Measurements from ENCODE around the gene RANBP1. TPM values are rescaled to one million over a fixed set of nuclear protein-coding genes. Genes with fewer than 3 reads are reported as not detected.

RANBP1 gene
- total and polyA plus RNA-seq, 9 of the 15 experiments (the other 6 are each of a cell fraction or from before 2014, with no cell fraction given): 162 to 2,891 (median 1,289) TPM

GRCh38 chr22:20131859-20132685, 16.2 kb downstream of the RANBP1 start (continued):
- TF ChIP-seq OTX1 (CRISPR knock-in tag; IDR thresholded peaks at IDR 0.05) (no peak), MEF2D (tag; conservative IDR thresholded peaks at IDR 0.05; ENCODE audit: low read depth) (no peak), PHB2 (IDR thresholded peaks at IDR 0.05; ENCODE audit: low read depth) (no peak), PCBP2 (IDR thresholded peaks at IDR 0.05; ENCODE audit: low read depth, low read length, poor library complexity, severe bottlenecking) (no peak), ZNF316 (IDR thresholded peaks at IDR 0.05) (no peak), ZBTB34 (CRISPR knock-in tag; IDR thresholded peaks at IDR 0.05) (no peak), TBP (optimal IDR thresholded peaks at IDR 0.05; ENCODE audit: low read depth, low read length) (no peak), TCF7L2 (IDR thresholded peaks at IDR 0.05; ENCODE audit: low read depth, low read length) (no peak), STAG1 (CRISPR knock-in tag; IDR thresholded peaks at IDR 0.05; ENCODE audit: borderline replicate concordance) (no peak), PCBP1 (IDR thresholded peaks at IDR 0.05; ENCODE audit: low read depth, low read length, poor library complexity, severe bottlenecking) (no peak), ELF4 (CRISPR knock-in tag; IDR thresholded peaks at IDR 0.05) (no peak), ZNF143 (CRISPR knock-in tag; IDR thresholded peaks at IDR 0.05) (no peak)
- TF ChIP-seq, protein P1, sequence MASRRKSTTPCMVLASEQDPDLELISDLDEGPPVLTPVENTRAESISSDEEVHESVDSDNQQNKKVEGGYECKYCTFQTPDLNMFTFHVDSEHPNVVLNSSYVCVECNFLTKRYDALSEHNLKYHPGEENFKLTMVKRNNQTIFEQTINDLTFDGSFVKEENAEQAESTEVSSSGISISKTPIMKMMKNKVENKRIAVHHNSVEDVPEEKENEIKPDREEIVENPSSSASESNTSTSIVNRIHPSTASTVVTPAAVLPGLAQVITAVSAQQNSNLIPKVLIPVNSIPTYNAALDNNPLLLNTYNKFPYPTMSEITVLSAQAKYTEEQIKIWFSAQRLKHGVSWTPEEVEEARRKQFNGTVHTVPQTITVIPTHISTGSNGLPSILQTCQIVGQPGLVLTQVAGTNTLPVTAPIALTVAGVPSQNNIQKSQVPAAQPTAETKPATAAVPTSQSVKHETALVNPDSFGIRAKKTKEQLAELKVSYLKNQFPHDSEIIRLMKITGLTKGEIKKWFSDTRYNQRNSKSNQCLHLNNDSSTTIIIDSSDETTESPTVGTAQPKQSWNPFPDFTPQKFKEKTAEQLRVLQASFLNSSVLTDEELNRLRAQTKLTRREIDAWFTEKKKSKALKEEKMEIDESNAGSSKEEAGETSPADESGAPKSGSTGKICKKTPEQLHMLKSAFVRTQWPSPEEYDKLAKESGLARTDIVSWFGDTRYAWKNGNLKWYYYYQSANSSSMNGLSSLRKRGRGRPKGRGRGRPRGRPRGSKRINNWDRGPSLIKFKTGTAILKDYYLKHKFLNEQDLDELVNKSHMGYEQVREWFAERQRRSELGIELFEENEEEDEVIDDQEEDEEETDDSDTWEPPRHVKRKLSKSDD (conservative IDR thresholded peaks at IDR 0.05; ENCODE audit: low read length): no peak
- TF ChIP-seq, protein P2, sequence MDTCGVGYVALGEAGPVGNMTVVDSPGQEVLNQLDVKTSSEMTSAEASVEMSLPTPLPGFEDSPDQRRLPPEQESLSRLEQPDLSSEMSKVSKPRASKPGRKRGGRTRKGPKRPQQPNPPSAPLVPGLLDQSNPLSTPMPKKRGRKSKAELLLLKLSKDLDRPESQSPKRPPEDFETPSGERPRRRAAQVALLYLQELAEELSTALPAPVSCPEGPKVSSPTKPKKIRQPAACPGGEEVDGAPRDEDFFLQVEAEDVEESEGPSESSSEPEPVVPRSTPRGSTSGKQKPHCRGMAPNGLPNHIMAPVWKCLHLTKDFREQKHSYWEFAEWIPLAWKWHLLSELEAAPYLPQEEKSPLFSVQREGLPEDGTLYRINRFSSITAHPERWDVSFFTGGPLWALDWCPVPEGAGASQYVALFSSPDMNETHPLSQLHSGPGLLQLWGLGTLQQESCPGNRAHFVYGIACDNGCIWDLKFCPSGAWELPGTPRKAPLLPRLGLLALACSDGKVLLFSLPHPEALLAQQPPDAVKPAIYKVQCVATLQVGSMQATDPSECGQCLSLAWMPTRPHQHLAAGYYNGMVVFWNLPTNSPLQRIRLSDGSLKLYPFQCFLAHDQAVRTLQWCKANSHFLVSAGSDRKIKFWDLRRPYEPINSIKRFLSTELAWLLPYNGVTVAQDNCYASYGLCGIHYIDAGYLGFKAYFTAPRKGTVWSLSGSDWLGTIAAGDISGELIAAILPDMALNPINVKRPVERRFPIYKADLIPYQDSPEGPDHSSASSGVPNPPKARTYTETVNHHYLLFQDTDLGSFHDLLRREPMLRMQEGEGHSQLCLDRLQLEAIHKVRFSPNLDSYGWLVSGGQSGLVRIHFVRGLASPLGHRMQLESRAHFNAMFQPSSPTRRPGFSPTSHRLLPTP (IDR thresholded peaks at IDR 0.05; ENCODE audit: borderline replicate concordance, extremely low read depth, insufficient read length): no peak
- TF ChIP-seq, protein P3, sequence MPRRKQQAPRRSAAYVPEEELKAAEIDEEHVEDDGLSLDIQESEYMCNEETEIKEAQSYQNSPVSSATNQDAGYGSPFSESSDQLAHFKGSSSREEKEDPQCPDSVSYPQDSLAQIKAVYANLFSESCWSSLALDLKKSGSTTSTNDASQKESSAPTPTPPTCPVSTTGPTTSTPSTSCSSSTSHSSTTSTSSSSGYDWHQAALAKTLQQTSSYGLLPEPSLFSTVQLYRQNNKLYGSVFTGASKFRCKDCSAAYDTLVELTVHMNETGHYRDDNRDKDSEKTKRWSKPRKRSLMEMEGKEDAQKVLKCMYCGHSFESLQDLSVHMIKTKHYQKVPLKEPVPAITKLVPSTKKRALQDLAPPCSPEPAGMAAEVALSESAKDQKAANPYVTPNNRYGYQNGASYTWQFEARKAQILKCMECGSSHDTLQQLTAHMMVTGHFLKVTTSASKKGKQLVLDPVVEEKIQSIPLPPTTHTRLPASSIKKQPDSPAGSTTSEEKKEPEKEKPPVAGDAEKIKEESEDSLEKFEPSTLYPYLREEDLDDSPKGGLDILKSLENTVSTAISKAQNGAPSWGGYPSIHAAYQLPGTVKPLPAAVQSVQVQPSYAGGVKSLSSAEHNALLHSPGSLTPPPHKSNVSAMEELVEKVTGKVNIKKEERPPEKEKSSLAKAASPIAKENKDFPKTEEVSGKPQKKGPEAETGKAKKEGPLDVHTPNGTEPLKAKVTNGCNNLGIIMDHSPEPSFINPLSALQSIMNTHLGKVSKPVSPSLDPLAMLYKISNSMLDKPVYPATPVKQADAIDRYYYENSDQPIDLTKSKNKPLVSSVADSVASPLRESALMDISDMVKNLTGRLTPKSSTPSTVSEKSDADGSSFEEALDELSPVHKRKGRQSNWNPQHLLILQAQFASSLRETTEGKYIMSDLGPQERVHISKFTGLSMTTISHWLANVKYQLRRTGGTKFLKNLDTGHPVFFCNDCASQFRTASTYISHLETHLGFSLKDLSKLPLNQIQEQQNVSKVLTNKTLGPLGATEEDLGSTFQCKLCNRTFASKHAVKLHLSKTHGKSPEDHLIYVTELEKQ (CRISPR knock-in tag; IDR thresholded peaks at IDR 0.05): no peak

Measured in K562 (cell line).